K562 (cell line): ENCODE measurements around the gene CCL11.

Experiments
- CTBP1 ChIP-seq: fragments of 450-650 bp; IDR thresholded peaks from 2 replicates; pipeline ENCODE4 v1.6.1; 2016; ENCODE audit warnings: borderline replicate concordance
- NR3C1 ChIP-seq: sonication (generic); formaldehyde crosslinking; IDR thresholded peaks from 2 replicates; pipeline ENCODE4 v1.8.1; 2022; ENCODE audit warnings: missing genetic modification reagents
- NRF1 ChIP-seq, 2 experiments: fragments of 450-650 bp; IDR thresholded peaks in 1 of 2; conservative IDR thresholded peaks in 1 of 2; 2 replicates each; pipeline ENCODE4 v1.6.1; 2014; ENCODE audit warnings: mild to moderate bottlenecking in 2 of 2
- SMARCC2 ChIP-seq: fragments of 450-650 bp; IDR thresholded peaks from 2 replicates; pipeline ENCODE4 v1.6.1; 2017; ENCODE audit warnings: antibody characterized with exemption, moderate library complexity, mild to moderate bottlenecking, low read depth
- USF1 ChIP-seq: sonication (generic); formaldehyde crosslinking; IDR thresholded peaks from 2 replicates; pipeline ENCODE4 v1.9.0; 2022; ENCODE audit warnings: mild to moderate bottlenecking, missing genetic modification reagents

GRCh38 chr17:34290586-34290985 lies 5.0 kb downstream of the CCL11 start:
- TF ChIP-seq NRF1 (conservative IDR thresholded peaks at IDR 0.05 in 1 of 2, IDR thresholded peaks at IDR 0.05 in 1 of 2) (no peak), SMARCC2 (no peak), NR3C1 (CRISPR knock-in tag) (no peak), CTBP1 (no peak), USF1 (CRISPR knock-in tag) (no peak)
